Thoracic aorta (tissue), 2 donors: ENCODE measurements around the gene NGLY1. TPM values are rescaled to one million over a fixed set of nuclear protein-coding genes. Genes with fewer than 3 reads are reported as not detected.

Experiments
- ATAC-seq: fragments of 150-250 bp; one replicate; pipeline ENCODE4 v1.8.0; 2017; ENCODE audit warnings: low read depth; ENCODE audit not compliant: insufficient number of reproducible peaks, low FRiP score
- DNase-seq: peaks from one replicate; pipeline ENCODE4 v3.0.0-alpha.2; 2020; ENCODE audit warnings: low spot score
- H3K27ac ChIP-seq, 2 donors: fragments of 200-600 bp; sonication (generic); 1 replicate in 1 of 2; 2 replicates in 1 of 2; pipeline ENCODE4 v1.5.1; 2016; ENCODE audit warnings: mild to moderate bottlenecking in 2 of 2, moderate library complexity in 2 of 2
- H3K27me3 ChIP-seq: fragments of 200-600 bp; sonication (generic); replicated peaks from 2 replicates; pipeline ENCODE4 v1.6.0; 2016; ENCODE audit warnings: mild to moderate bottlenecking; ENCODE audit not compliant: insufficient read depth
- H3K36me3 ChIP-seq: fragments of 200-600 bp; sonication (generic); one replicate; pipeline ENCODE4 v1.5.1; 2016
- H3K4me1 ChIP-seq, 2 donors: fragments of 200-600 bp; sonication (generic); 1 replicate in 1 of 2; 2 replicates in 1 of 2; pipeline versions ENCODE4 v1.5.1 to v1.6.0; 2016; ENCODE audit warnings: low read depth in 2 of 2, mild to moderate bottlenecking in 1 of 2; ENCODE audit not compliant: control insufficient read depth in 1 of 2
- H3K4me3 ChIP-seq: fragments of 200-600 bp; sonication (generic); 2 replicates; pipeline ENCODE4 v1.5.1; 2016; ENCODE audit warnings: mild to moderate bottlenecking
- H3K9me3 ChIP-seq: fragments of 200-600 bp; sonication (generic); 2 replicates; pipeline ENCODE4 v1.5.1; 2016
- CTCF ChIP-seq: fragments of 200-600 bp; sonication (generic); IDR thresholded peaks from one replicate; pipeline ENCODE4 v1.5.1; 2019; ENCODE audit warnings: antibody characterized with exemption
- total RNA-seq, 2 donors: library from RNA; depleted of rRNA; stranded (reverse); fragments of >200 nt; gene quantifications; one replicate each; pipeline versions ENCODE4 v1.1.0 to v1.2.3, GENCODE V29; 2016

Gene NGLY1
- total RNA-seq, 2 donors from 2014 or later = 16.5 to 26.9 TPM

GRCh38 chr3:25689226-25689625, 94.0 kb downstream of the NGLY1 start:
- Histone ChIP-seq H3K27ac (no peak overlapping the region), H3K9me3 (no peaks in the 10 kb centered on the region), H3K27me3 (no peaks in the 10 kb centered on the region), H3K4me1 (no peaks in the 10 kb centered on the region), H3K36me3 (no peaks in the 10 kb centered on the region), H3K4me3 (no peak overlapping the region)
- TF ChIP-seq CTCF = no peak
- DNase-seq = no peak
- no peak for ATAC-seq

GRCh38 chr3:25687742-25688141, 95.5 kb downstream of the NGLY1 start:
- ATAC-seq (no peak), DNase-seq (no peak)
- no peak overlapping the region for H3K4me3 ChIP-seq
- H3K27ac ChIP-seq = no peak overlapping the region
- H3K4me1 ChIP-seq = no peaks in the 10 kb centered on the region
- H3K36me3 ChIP-seq = no peaks in the 10 kb centered on the region
- TF ChIP-seq CTCF = no peak
- no peaks in the 10 kb centered on the region for H3K27me3 ChIP-seq
- no peaks in the 10 kb centered on the region for H3K9me3 ChIP-seq

GRCh38 chr3:25686766-25687165, 96.5 kb downstream of the NGLY1 start:
- ATAC-seq (no peak), DNase-seq (no peak)
- H3K27ac ChIP-seq = no peak overlapping the region
- no peaks in the 10 kb centered on the region for H3K9me3 ChIP-seq
- no peaks in the 10 kb centered on the region for H3K4me1 ChIP-seq
- H3K36me3 ChIP-seq = no peaks in the 10 kb centered on the region
- no peaks in the 10 kb centered on the region for H3K27me3 ChIP-seq
- no peak overlapping the region for H3K4me3 ChIP-seq
- TF ChIP-seq CTCF = no peak

- no peaks in the 10 kb centered on the region for H3K27me3 ChIP-seq
- ATAC-seq (no peak), DNase-seq (no peak)
- no peaks in the 10 kb centered on the region for H3K4me1 ChIP-seq
- TF ChIP-seq CTCF = no peak
- H3K36me3 ChIP-seq = no peaks in the 10 kb centered on the region
- H3K9me3 ChIP-seq = no peaks in the 10 kb centered on the region
- H3K4me3 ChIP-seq = no peak overlapping the region
- no peak overlapping the region for H3K27ac ChIP-seq
Measured at GRCh38 chr3:25683882-25684281, 99.4 kb downstream of the NGLY1 start.

- no peak for DNase-seq
- TF ChIP-seq CTCF = no peak
- Histone ChIP-seq H3K27ac (no peak overlapping the region), H3K27me3 (no peaks in the 10 kb centered on the region), H3K4me1 (no peaks in the 10 kb centered on the region), H3K9me3 (no peaks in the 10 kb centered on the region), H3K36me3 (no peaks in the 10 kb centered on the region), H3K4me3 (no peak overlapping the region)
- no peak for ATAC-seq
Measured at GRCh38 chr3:25683410-25683809, 99.8 kb downstream of the NGLY1 start.
